ENCODE measurements around the gene SKOR1. TPM values are rescaled to one million over a fixed set of nuclear protein-coding genes. Genes with fewer than 3 reads are reported as not detected.

Gene SKOR1, protein sequence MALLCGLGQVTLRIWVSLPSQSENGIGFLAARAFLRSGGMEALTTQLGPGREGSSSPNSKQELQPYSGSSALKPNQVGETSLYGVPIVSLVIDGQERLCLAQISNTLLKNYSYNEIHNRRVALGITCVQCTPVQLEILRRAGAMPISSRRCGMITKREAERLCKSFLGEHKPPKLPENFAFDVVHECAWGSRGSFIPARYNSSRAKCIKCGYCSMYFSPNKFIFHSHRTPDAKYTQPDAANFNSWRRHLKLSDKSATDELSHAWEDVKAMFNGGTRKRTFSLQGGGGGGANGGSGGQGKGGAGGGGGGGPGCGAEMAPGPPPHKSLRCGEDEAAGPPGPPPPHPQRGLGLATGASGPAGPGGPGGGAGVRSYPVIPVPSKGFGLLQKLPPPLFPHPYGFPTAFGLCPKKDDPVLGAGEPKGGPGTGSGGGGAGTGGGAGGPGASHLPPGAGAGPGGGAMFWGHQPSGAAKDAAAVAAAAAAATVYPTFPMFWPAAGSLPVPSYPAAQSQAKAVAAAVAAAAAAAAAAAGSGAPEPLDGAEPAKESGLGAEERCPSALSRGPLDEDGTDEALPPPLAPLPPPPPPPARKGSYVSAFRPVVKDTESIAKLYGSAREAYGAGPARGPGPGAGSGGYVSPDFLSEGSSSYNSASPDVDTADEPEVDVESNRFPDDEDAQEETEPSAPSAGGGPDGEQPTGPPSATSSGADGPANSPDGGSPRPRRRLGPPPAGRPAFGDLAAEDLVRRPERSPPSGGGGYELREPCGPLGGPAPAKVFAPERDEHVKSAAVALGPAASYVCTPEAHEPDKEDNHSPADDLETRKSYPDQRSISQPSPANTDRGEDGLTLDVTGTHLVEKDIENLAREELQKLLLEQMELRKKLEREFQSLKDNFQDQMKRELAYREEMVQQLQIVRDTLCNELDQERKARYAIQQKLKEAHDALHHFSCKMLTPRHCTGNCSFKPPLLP
- not detected for polyA plus RNA-seq

DNA sequence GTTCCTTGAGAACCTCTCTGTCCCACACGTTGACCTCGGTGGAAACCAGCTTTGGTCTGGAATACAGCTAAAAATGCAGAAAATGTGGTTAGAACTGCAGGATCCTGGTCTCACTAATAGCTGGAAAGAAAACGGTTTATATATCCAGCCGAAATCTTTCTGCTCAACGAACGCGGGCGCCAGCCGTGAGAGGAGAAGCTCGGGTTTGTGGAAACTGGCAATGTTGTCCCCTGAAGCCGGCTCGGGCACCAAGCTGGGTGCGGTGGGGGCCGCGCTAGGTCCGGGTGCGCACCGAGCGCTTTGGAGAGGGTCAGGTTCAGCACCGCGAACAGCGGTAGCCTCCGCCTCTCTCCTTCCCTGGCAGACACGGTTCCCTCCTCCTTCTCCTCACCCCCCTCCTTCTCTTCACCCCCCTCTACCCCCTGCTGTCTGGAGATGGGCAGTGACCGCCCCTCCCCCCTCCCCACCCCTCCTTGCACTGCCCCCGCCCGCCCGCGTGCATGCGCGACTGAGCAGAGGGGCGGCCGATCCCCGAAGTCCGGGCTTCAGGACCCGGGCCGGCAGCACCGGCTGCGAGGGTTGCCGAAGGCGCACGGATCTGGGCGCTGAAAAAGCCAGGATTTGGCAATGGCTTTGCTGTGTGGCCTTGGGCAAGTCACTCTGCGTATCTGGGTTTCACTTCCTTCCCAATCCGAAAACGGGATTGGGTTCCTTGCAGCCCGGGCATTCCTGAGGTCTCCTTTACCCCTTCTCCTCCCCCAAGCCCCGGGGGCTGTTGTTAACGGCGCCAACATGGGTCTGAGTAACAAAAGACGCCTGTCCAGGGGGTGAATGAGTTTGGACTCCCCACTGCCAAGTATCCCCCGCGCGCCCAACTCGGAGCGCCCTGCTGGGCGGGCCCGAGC, at the start of gene SKOR1:
Gene SKOR1, plus strand, starts transcription at position 534 of the 905 bp plus-strand sequence. Its CDS starts 94 bp downstream, at position 628.
- H3K36me3 Mint-ChIP-seq: no peaks in the 10 kb centered on the region
- H3K4me1 Mint-ChIP-seq: peaks cover 16 to 26% (median 22%) of the 10 kb centered on the region in 3 donors
- peak within 1 kb of the TSS; percentile 94 to 99 (median 98) for H3K27ac Mint-ChIP-seq
- H3K4me3 Mint-ChIP-seq: peak within 1 kb of the TSS; percentile 46 to 94 (median 92)
- H3K27me3 Mint-ChIP-seq: peaks cover 61% of the 10 kb centered on the region
- H3K9me3 Mint-ChIP-seq: peaks cover 0 to 8% (median 4%) of the 10 kb centered on the region in 3 donors

DNA sequence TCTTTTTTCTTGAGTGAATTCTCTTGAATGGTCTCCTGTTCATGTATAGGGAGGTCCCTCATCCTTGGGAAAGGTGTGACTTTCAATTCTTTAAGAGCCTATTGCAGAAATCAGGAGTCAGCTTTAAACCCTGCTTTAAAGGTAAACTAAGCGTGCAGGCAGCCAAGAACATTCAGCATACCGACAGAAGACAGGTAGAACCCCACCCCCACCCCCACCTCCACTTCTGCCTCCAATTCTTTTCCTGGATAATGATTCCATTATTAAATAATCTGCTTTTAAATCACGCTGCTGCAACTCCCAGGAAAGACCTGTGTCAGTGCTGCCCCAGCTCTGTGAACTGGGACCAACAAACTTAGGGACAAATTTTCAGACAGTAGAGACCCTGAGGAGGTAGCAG, 49.3 kb upstream of the SKOR1 start:
- Mint-ChIP-seq H3K27ac (no peak overlapping the region), H3K4me1 (peaks cover 0 to 3% (median 0%) of the 10 kb centered on the region in 3 donors), H3K4me3 (no peak overlapping the region), H3K36me3 (peaks cover 7% of the 10 kb centered on the region), H3K9me3 (no peaks in the 10 kb centered on the region), H3K27me3 (no peaks in the 10 kb centered on the region)

DNA sequence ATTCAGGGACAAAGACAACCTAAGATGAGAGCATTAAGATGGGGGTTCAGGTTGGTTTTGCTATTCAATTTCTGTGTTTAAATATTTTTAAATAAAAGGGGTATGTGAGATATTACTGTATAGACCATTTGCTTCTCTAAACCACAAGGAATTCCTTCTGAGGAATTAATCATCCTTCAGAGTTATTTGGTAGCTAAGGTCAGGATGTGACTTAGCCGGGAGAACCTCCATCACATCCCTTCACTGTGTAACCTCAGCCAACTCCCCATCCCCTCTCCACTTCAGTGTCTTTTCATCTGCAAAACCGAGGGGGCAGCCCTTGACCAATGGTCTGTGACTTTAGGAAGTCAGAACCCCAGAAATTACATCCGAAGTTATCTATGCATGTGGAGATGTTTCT, 48.7 kb upstream of the SKOR1 start:
- Mint-ChIP-seq H3K9me3 (no peaks in the 10 kb centered on the region), H3K4me1 (peaks cover 0 to 3% (median 0%) of the 10 kb centered on the region in 3 donors), H3K4me3 (no peak overlapping the region), H3K27ac (no peak overlapping the region), H3K36me3 (peaks cover 5% of the 10 kb centered on the region), H3K27me3 (no peaks in the 10 kb centered on the region)

DNA sequence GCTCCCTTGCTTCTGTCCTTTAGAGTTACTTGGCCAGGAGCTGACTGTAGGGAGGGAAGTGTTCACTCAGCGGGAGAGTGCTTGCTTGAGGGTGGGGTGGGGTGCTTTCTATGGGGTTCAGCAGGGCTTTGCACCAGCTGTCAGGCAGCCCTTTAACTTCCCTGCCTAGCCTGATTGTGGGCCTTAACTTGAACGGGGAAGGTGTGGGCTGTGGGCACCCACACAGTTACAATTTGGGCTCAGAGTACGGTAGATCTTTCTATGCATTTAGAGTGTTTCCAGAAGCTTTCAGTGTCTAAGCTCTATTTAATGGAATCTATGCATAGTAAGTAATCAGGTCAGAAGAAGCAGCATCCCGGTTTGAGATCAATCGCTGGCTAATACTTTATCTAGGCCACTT, 48.2 kb upstream of the SKOR1 start:
- Mint-ChIP-seq H3K27me3 (no peaks in the 10 kb centered on the region), H3K9me3 (no peaks in the 10 kb centered on the region), H3K4me1 (peaks cover 0 to 3% (median 1%) of the 10 kb centered on the region in 3 donors), H3K36me3 (peaks cover 5% of the 10 kb centered on the region), H3K27ac (no peak overlapping the region), H3K4me3 (no peak overlapping the region)

DNA sequence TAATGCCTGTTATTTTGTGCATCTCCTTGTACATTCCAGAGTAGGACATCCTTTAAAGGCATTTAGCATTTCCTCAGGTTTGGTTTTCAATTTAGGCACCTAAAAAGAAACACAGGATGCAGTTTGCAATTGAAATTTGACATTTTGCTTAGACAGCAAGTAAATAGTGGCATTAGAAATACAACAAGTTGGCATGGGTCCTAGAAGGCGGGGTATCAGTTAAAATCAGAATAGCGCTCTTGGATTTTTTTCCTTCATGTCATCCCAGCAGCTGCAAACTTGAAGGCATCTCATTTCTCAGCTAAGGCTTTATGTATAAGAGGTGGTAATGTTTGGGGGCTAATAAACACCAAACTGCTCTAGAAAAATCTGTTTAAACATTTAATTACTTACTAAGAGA, 47.5 kb upstream of the SKOR1 start:
- Mint-ChIP-seq H3K36me3 (peaks cover 5% of the 10 kb centered on the region), H3K27me3 (no peaks in the 10 kb centered on the region), H3K4me3 (no peak overlapping the region), H3K27ac (no peak overlapping the region), H3K9me3 (no peaks in the 10 kb centered on the region), H3K4me1 (peaks cover 0 to 4% (median 3%) of the 10 kb centered on the region in 3 donors)

DNA sequence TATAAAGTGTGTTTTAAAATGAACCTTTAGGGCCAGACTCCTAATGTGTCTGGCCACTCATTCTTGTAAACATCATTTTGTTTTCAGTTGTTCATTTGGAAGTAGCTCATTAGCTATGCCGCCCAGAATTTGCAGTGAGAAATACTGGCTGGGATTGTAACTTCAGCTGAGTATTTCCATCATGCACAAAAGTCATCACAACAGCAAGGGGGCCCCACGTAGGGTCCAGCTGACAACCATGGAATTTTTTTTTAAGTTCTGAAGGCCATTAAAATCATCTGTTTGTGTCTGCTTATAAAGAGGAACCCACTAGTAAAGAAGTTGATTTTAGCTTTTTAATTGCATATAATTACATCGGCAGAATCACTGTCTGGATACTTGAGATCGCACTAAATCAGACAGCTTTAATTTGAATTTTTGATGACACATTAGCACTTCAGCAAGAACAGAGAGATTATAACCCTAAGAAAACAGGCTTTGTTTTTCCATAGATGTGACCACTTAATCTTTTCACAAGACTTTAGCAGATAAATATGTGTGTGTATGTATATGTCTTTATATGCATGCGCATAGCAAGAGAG, 46.3 kb upstream of the SKOR1 start:
- Mint-ChIP-seq H3K36me3 (peaks cover 5% of the 10 kb centered on the region), H3K27ac (peak overlapping the region in 1 of 3 donors; percentile 36), H3K4me3 (no peak overlapping the region), H3K27me3 (no peaks in the 10 kb centered on the region), H3K4me1 (peaks cover 6 to 16% (median 11%) of the 10 kb centered on the region in 3 donors), H3K9me3 (no peaks in the 10 kb centered on the region)

DNA sequence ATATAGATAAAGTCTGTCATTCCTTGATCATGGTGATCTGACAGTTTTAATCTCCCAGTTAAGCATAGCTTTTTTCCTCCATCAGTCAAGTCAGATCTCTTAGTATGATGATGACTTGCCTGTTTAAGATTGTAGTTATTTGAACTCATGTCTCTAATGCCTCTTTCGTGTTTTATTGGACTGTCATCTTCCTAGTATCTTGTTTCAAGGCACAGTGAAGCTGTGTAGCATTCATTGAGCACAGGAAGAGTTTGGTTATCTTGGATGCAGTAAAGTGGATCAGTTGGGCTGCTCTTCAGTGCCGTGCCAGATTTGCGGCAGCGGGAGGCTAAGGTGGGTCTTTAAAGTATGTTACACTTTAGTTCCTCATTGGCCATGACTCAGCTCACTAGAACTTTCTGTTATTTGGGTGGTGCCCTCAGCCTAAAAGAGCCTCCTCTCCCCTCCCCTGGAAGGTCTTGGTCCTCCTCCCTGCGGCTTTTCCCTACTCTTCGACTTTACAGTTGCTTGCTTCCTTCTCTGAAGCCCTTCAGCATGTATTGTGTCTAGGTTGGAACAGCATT, 45.7 kb upstream of the SKOR1 start:
- no peak overlapping the region for H3K4me3 Mint-ChIP-seq
- no peaks in the 10 kb centered on the region for H3K9me3 Mint-ChIP-seq
- H3K27ac Mint-ChIP-seq: peak overlapping the region in 1 of 3 donors; percentile 36
- H3K27me3 Mint-ChIP-seq: no peaks in the 10 kb centered on the region
- H3K4me1 Mint-ChIP-seq: peaks cover 12 to 22% (median 16%) of the 10 kb centered on the region in 3 donors
- peaks cover 3% of the 10 kb centered on the region for H3K36me3 Mint-ChIP-seq

DNA sequence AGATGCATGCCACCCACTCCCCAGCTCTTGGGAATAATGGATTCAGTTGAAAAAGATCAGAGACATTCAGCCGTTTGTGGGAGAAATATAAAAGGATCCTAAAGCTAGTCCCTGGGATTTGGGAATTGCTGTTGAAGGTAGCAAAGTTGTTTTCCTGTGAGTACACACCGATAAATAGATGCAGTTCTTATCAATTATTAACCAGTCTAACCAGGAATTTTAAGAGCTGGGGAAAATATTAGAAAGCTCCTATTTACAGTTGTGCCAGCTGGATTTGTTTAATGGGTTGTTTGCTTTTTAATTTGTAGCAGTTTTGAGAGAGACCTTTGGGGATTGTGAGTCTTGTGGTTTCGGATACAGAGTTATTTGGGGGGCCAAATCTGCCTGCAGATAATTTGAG, 44.2 kb upstream of the SKOR1 start:
- Mint-ChIP-seq H3K4me3 (no peak overlapping the region), H3K27me3 (peaks cover 4% of the 10 kb centered on the region), H3K4me1 (peaks cover 23 to 35% (median 30%) of the 10 kb centered on the region in 3 donors), H3K27ac (no peak overlapping the region), H3K9me3 (no peaks in the 10 kb centered on the region), H3K36me3 (peaks cover 1% of the 10 kb centered on the region)

DNA sequence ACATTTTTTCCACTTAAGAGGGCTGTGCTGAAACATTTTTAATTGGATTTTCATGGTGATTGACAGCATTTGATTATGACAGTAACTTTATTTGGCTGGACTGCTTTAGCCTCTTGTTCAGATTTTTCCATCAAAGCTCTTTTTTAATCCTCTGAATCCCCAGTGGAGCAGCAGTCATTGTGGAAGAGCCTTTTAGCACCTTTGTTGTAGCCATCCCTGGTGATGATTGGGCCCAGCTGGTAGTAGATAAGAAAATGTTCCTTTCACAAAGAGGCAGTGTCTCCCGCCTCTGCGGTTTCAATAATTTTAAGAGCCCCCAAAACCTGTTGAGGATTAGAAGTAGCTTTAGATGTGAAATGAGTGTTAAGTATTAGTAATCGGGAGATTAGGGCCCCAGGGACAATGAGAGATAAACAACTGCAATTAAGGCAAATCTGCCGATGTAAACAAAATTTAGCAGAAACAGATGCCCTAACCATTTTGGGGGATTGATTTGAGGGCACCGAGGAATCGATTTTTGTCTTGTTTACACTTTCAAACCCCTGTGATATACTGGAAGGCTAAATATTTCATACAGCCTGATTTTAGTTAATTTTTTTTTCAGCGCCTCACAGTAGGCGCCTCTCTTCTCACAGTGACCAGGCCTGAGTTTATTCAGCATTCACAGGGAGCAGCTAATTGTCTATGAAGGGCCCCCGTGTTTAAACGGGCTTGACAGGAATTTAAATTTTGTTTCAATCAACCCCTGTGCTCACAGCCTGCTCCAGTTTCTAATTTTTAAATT, 43.2 kb upstream of the SKOR1 start:
- H3K27ac Mint-ChIP-seq: no peak overlapping the region
- peaks cover 23 to 37% (median 32%) of the 10 kb centered on the region in 3 donors for H3K4me1 Mint-ChIP-seq
- no peak overlapping the region for H3K4me3 Mint-ChIP-seq
- peaks cover 1% of the 10 kb centered on the region for H3K36me3 Mint-ChIP-seq
- peaks cover 6% of the 10 kb centered on the region for H3K27me3 Mint-ChIP-seq
- no peaks in the 10 kb centered on the region for H3K9me3 Mint-ChIP-seq

DNA sequence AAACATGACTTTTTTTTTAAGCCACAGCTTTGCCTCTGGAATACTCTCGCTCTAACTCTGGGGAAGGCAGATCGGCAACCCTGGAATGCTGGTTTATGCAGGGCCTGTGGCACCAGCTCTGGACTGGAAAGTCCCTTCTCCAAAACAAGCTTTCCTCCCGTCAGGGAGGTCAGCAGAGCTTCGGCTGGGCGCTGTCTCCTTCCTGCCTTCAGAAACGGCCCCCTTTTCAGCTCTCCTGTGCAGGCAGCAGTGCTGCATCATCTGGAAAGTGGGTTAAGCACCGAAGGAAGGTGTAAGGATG, 42.7 kb upstream of the SKOR1 start:
- Mint-ChIP-seq H3K36me3 (peaks cover 1% of the 10 kb centered on the region), H3K27me3 (peaks cover 6% of the 10 kb centered on the region), H3K4me1 (peaks cover 23 to 37% (median 32%) of the 10 kb centered on the region in 3 donors), H3K27ac (no peak overlapping the region), H3K9me3 (no peaks in the 10 kb centered on the region), H3K4me3 (no peak overlapping the region)

DNA sequence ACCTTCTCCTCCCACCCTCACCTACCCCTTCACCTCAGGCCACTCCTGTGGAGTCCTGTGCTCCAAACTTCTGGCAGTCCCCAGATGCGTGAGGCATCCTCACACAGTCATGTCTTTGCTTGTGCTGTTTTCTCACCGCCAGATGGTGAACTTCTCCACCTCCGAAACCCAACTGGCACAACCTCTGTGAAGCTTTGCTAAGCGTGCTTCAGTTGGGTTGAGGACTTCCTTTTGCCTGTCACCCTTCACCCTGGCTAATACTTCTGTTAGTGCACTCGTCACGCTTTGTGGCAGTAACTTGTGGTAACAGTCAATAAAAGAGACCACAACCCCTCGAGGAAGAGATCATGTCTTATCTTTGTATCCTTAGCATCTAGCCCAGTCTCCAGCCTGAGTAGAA, 42.0 kb upstream of the SKOR1 start:
- Mint-ChIP-seq H3K9me3 (no peaks in the 10 kb centered on the region), H3K36me3 (peaks cover 1% of the 10 kb centered on the region), H3K4me1 (peaks cover 23 to 37% (median 32%) of the 10 kb centered on the region in 3 donors), H3K27ac (peak overlapping the region in 2 of 3 donors; percentile 71 to 74), H3K4me3 (peak overlapping the region; percentile 4 to 81 (median 39)), H3K27me3 (peaks cover 6% of the 10 kb centered on the region)

DNA sequence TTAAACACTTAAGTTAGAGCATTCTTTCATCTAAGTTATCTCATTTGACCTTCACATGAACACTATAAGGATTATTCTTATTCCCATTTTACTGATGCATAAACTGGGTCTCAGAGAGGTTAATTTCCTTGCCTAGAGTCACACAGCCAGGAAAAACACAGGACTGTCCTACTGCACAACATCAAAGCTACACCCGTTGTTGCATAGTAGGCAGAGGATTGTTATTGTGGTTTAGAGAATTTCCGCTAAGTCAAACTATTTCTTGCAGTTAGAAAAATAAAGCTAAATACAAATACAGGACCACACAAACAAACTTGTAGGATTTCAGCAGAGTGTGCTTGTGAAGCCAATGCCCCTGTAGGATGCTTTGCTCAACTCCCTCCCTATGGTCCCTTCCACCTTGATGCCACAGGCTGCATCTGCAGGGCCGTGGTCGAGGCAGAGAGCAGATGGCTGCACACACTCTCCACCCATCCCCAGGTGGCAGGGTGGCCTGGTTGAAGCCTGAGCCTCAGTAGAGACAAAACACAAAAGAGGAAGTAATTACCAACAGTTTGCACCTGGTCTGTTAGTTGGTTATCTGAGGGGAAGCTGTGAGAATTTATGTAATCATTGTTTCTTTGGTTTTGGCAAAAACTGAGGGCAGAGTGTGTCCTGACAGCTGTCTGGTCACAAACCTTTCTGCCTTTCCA, 41.1 kb upstream of the SKOR1 start:
- Mint-ChIP-seq H3K27ac (peak overlapping the region; percentile 17 to 96 (median 71)), H3K4me3 (peak overlapping the region; percentile 36 to 67 (median 46)), H3K9me3 (no peaks in the 10 kb centered on the region), H3K36me3 (peaks cover 2% of the 10 kb centered on the region), H3K4me1 (peaks cover 23 to 37% (median 32%) of the 10 kb centered on the region in 3 donors), H3K27me3 (peaks cover 6% of the 10 kb centered on the region)

Measured in IgD-negative memory B cell (primary cell).